HG02678 (cell line): ENCODE data around the gene SLC13A2.

Experiments used
- ATAC-seq: cut with Tn5 transposase; IDR thresholded peaks from one replicate; pipeline ENCODE4 v1.9.1; 2021; ENCODE audit warnings: mild to moderate bottlenecking, moderate library complexity; ENCODE audit not compliant: unreplicated experiment

The SLC13A2 gene

DNA sequence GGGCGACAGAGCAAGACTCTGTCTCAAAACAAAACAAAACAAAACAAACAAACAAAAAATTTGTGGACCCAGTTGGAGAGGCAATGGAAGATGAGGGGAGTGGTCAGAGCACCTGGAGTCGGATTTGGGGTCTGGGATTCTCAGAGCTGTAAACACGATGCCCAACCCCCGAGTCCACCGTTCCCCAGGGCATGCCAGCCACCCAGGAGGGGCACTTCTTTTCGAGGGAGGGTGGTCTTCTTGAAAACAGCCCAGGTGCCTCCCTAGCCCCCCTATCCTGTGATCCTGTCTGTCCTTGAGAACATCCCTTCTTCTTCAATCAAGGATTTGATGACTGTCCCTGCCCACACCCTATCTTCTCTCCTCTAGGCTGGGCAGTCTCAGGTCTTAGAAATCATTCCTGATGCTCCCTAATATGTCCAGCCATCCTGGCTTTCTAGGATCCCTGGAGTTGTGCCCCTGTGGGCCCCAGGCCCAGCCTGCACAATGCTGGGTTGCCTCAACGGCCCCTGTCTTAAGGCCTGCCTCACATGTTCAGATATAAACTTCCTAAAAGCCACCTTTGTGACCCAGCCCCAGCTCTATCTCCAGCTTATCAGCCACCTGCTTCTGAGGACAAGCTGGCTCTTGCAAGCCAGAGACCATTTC is 3.1 kb upstream of the SLC13A2 start:
- no peak for ATAC-seq

DNA sequence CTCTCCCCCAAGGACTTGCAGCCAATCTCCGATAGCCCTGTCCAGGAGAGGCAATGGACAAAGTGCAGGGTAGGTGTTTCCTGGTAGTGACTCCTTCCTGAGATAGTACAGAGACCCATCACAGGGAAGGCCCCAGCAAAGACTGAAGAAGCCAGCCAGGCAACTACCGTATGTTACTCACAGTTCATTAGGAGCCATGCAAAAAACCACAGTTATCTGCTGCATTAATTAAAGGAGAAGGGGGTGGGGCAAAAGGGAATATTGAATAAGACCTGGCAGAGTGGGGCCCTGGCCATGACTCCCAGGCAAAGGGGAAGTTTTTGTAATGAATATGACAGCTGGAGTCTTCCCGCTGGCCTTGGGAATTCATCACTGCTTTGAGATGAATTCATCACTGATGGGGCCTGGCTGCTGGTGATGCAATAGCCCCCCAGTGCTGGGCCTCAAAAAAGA is 2.5 kb upstream of the SLC13A2 start:
- ATAC-seq = no peak

DNA sequence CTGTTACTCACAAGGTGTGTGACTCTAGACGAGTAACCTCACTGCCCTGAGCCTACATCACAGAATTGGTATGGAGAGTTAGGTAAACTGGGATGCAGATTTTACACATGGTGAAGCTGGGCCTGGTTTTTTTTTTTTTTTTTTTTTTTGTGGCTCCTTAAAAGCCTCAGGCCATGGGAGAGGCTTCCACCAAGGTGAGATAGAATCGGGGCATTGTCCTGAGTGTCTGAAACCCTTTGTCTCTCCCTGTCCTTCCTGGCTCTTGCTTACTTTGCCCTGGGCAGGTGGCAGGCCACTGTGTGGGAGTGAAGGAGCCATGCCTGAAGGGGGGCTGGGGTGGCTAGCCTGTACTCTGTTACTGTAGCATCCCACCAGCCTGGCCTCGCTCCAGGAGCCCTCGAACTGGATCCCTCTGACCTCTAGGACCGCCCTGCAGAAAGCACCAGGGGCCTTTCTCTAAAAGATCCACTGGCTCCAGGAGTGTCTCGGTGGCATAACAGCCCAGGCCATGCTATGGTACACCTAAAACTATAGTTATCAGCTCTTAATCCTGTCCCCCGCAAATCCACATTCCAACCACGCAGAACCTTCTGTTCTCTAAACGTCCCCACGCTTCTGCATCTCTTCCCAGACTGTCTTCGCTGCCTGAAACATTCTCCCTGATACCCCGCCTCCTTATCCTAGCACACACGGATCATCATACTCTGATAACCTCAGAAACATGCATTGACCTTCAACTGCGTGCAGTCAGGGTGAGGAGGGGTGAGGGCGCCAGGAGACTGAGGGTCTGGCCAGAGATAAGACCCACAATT is 1.7 kb upstream of the SLC13A2 start:
- no peak for ATAC-seq

DNA sequence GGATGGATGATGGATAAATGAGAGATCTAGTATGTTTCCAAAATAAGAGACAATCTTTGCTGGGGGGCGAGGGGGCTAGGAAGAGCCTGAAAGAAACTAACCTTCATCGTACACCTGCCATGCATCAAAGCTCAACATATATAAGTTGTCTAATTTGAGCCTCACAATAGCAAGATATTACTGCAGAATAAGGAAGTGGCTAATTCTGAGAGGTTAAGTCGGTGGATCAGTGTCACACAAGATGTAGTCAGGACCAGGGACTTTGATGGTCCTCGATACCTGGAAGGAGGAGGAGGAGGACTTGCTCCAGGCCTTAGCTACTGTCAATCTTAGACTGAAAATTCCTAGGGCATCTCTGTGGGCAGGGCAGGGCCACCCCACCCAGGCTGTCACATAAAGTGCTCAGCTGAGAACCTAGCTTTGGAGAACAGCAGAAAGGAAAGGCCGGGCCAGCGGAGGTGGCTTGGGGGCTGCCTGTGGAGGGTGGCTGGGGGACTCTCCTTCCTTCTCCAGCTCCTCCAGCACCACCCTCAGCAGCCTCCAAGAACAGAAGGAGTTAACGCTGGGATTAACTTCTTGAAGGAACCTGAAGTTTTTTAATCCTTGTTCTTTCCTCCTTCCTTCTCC is 460 bp upstream of the SLC13A2 start:
- ATAC-seq = no peak

DNA sequence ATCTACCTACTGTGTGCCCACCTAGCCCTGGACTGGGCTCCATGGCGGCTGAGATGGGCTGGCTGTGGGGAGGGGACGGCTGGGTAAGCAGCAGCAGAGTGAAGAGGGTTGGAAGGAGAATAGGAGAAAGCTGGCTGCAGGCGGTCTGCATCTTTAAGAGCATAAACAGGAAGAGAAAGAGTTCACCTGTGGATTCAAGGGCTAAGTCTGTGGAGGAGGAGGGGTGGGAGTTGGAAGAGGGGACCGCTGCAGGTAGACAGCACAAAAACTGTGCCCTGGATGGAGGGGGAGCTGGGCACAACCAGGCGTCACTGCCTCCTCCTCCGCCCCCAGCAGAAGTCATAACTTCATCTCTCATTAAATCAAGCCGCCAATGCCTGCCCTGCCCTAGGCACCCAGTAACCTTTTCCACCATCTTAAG is 677 bp downstream of the SLC13A2 start:
- no peak for ATAC-seq

DNA sequence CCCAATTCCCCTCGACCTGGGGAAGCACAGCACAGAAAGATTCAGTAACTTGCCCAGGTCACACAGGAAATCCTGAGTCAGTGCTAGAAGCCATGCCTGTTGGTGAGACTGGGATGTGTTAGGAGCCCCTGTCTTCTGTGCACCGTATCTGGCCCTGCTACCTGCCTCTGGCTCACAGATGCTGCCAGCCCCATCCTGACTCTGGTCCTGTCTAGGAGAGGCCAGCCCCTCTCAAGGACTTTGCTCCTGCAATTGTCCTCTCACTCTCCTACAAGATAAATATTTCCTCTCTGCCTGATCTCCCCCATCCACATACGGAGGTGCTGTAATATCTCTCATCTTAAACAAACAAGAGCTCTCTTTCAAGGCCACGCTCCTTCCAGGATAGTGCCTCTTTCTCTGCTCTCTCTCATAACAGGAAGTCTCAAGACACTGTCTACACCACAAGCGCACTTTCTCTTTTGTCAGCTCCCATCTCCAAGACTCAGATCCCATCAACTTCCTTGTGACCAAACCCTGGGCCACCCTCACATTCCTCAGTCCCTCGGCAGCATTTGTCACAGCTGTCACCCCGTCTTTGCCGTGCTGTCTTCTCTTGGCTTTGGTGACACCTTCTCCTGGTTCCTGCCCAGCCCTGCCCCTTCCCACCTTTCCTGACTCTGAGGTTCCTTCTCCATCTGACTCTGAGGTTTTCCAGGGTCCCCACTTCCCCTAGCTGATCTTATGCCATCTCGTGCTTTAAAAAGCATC is 1.9 kb downstream of the SLC13A2 start:
- no peak for ATAC-seq

DNA sequence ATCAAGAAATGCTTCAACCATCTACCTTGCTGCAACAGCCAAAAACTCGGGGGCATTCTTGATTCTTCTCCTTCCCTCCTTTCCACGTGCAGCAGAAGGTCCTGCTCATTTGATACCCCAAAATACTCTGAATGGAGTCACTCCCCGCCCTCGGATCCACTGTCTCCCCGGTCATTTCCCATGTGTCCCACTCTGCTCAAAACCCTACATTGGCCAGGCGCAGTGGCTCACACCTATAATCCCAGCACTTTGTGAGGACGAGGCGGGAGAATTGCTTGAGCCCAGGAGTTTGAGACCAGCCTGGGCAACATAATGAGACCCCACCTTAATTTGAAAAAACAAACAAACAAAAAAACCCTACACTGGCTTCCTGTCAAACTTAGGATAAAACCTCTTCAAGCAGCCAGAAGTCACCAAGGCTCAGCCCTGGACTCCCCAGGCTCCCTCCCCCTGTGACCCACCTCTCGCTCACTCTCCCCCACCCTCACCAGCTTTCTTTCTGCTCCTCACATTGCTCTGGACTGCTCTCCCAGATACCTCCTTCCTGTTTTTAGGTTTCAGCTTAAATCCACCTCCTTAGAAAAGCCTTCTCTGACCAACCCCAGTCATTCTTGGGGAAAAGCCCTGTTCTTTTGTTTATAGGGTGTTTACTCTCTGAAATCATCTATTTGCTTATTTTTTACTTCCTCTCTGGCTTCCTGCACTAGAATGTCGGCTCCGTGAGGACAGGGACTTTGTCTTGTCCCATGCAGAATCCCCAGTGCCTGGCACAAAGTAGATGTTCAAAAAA is 2.8 kb downstream of the SLC13A2 start:
- no peak for ATAC-seq

DNA sequence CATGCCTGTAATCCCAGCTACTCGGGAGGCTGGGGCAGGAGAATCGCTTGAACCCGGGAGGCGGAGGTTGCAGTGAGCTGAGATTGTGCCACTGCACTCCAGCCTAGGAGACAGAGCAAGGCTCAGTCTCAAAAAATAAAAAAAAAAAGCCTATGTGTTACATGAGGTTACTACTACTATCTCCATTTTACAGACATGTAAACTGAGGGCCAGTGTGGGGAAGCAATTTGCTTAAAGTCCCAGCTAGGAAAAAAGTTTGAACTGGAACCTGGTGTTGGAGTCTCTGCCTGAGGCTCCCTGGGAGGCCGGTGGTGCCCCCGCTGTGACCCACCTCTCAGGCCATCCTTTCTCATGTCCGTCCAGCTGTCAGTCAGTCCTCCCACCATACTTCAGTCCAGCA is 4.5 kb downstream of the SLC13A2 start:
- no peak for ATAC-seq

DNA sequence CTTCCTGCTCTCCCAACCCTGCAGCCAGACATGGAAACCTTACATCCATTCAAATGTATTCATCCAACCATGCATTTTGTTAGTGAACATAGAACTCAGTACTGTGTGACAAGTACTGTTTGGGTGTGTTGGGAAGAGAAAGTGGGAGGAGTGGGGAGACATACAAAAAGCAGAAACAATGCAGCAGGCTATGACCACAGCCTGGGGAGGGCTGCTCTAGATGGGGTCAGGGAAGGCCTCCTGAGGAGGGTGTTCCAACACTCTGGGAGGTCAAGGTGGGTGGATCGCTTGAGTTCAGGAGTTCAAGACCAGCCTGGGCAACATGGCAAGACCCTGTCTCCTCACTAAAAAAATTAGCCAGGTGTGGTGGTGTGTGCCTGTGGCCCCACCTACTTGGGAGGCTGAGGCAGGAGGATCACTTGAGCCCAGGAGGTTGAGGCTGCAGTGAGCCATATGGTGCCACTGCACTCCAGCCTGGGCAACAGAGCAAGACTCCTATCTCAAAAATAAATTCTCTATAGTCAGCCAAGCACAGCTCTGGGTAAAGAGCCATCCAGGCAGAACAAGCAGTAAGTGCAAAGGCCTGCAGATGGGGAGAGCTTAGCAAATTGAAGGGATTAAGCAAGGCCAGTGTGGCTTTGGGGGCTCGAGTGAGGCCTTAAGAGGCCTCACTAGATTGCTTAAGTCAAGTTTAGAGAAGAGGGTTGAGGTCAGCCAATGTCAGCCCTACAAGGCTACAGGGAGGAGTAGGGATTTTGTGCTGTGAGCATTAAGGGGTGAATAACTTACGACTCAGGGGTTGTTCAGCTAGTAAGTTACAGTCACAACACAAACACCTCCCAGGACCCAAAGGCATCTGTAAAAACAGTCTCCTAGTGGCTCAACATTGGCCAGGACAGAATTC is 5.5 kb downstream of the SLC13A2 start:
- no peak for ATAC-seq

DNA sequence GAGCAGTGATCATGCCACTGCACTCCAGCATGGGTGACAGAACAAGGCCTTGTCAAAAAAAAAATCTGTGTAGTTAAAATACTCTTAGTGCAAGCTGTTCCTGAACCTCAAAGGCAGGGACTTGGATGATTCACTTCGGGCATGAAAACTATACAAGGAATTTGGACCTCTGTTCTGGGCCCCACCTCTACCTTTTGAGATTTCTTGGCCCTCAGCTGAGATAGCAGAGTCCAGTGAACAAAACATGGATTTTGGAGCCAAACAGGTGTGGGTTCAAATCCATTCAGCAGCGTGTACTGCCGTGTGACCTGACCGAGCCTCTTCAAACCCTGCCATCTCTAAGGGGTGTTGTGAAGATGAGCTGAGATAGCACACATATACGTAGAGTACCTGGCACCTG is 6.8 kb downstream of the SLC13A2 start:
- no peak for ATAC-seq

DNA sequence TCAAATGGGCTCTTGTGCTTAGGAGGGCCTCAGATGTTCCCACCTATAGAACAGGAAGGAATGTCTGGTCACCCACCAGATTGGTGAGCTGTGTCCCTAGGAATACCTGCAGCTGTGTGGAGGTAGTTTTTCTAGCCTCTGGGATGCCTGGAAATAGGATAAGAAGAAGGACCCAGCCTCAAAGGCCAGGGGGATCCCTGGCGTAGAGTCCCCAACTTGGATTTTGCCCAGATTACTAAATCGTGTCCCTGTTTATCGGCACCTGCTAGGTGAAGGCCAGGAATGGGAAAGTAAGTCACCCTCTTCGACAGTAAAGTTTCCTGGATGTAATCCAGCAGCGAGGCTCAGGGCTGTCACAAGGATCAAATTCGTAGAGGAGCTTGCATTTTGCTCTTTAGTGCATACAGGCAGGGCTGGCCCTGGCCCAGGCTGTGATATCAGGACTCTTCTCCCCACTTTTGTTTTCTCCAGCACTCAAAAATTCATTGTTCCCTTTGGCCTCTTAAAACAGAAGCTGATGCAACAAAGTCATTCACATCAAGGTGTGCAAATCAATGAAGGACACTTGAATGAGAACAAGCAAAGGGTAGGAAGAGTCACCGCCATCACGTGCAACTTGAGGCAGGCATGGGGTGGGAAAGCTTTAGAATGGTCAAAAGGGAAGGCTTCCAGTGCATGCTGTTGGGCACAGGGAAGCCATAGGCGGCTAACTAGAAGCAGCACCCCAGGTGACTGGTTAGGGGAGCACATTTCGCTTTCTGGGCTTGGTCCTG is 7.5 kb downstream of the SLC13A2 start:
- ATAC-seq = no peak

DNA sequence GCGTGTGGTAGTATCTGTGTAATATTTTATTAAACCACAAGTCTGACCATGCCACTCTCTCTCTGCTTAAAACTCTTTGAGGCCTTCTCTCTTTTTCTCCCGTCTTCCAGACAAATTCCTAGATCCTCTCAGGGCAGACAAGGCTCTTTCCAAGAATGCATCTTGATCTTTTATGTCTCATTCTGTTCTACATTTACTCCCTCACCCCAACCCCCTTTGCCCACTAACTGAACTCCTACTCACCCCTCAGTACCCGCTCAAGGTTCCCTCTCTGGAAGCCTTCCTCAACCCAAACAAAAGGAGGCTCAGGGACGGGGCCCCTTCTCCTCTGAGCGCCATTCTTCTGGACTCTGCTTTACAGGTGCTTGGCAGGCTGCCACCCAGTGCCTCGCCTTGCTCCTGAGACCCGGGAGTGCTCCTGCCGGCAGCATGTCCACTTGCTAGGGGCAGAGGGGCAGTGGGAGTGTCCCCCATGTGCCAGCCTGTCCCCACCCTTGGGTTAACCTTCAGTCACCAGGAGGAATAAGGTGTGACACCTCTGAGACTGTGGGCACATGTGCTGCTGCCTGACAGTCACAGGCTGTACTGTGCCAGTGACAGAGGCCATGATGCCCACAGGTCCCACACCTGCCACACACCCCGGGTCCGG is 9.2 kb downstream of the SLC13A2 start:
- ATAC-seq = no peak

DNA sequence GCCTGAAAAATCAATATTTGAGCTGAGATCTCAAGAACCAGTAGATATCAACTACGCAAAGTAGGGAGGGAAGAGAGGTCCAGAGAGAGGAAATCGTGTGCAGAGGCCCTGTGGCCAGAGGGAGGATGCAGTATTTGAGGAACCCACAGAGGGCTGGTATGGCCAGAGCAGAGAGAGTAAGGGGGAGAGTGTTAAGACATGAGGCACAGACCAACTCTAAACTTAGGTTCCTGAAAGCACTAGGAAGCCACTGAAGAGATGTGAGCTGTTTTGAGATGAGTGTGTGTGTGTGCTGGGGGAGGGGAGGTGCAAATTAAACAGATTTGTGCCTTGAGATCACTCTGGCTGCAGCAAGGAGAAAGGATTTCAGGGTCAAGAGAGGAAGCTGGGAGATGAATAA is 10.9 kb downstream of the SLC13A2 start:
- peak; percentile 78 for ATAC-seq

DNA sequence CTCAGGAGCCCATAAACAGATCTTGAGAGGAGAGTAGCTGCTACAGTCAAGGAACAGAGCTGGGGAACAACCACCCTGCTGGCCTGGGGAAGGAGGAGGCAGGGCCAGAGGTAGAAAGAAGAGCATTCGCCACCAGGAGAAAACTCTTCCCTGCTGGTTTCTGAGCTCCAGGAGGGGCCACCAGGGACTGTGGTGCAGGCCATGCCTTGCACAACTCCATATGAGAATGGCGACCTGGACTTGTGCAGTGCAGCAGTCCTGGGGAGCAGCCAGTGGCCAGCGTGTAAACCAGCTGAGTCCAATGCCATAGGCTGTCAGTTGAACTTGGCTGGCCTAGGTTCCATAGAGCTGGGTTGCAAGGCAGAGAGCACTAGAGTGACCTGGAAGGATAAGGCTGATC is 11.6 kb downstream of the SLC13A2 start:
- ATAC-seq = no peak

DNA sequence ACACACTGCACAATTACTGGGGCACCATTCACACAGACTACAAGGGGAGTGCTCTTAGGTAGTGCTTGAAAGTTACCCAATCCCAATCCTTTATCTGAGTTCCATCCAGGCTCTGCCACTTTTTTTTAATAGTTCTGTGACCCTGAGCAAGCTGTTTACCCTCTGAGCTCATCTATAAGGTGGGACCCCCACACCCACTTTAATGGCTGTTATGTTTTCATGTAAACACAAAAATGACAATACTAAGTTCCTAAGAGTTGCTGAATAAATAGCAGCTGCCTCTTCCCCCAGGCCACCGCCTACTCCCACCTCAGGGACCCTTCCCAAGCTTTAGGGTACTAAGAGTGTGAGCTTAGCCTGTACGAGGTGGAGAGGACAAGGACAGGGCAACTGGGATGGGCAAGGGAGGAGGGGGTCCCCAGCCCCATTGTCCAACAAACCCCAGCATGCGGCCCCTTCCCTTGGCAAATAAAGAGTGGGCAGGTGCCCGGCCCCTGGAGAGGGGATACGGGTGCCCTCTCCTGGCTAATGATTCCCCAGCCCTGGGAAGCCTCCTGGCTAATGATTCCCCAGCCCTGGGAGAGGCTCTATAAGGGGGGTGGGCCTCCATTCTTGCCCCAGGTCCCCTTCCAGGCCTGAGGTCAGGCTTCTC is 14.6 kb downstream of the SLC13A2 start:
- ATAC-seq = no peak

DNA sequence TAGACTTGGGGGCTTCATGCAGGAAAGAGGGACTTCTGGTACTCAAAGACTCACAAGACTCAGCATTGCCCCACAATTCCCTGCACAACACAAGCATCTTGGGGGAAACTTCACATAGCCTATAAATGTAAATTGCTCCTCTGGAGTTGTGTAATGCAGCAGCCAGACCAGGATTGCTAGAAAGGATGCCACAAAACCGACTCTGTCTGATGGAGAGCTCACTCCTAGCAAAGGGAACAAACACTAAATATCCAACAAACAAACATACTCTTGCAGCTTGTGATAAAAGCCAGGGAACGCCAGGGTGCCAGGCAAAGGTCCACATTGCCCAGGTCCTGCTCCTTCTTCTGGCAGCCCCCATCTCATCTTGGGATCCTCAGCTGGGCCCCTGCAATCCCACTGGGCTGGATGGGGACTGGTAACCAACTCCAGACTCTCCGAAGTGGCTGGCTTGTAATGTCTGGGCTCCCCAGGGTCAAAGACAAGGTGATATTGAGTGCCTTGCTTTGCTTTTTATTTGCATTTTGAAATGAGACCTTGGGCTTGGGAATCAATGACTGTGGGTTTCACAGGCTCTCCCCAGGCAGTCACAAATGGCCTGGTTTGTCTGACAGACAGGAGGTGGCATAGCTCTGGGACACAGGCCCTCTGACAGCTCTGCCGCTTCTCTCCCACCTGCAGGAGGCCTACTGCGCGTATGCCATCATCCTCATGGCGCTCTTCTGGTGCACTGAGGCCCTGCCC is 15.3 kb downstream of the SLC13A2 start:
- ATAC-seq = no peak

DNA sequence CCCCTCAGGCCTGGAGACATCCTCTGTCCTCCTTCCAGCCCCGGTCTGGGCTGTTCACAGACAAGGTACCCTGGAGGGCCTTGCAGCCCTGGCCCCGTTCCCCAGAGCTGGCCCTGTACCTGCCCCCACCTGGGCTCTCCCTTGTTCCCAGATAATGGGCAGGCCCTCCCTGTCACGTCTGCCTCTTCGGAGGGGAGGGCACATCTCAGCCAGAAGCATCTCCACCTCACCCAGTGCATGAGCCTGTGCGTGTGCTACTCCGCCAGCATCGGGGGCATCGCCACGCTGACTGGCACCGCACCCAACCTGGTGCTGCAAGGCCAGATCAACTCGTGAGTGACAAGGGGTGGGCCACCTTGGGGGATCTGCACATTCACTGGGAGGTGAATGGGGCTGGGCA is 17.8 kb downstream of the SLC13A2 start:
- no peak for ATAC-seq
